Measurements from ENCODE around the gene SLC36A3. TPM values are rescaled to one million over a fixed set of nuclear protein-coding genes. Genes with fewer than 3 reads are reported as not detected.
A peak's percentile ranks its signal among the peaks of the same experiment; 100 is the strongest.

The SLC36A3 gene
- total and polyA plus RNA-seq, 4 donors: not detected

DNA sequence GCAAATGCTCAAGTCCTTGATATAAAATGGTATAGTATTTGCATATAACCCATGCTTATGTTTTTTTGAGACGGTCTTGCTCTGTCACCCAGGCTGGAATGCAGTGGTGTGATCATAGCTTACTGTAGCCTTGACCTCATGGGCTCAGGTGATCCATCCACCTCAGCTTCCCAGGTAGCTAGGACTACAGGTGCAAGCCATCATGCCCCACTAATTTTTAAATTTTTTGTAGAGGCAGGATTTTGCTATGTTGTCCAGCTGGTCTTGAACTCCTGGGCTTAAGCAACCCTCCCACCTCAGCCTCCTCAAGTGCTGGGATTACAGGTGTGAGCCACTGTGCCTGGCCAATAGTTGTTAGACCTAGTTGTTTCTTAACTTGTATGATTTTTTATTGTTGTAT, 17.3 kb downstream of the SLC36A3 start:
- WGBS (ENCODE audit: insufficient coverage): 60% methylated on average over 1 of the region's 1 CpG
- no peaks in the 10 kb centered on the region for H3K9me3 ChIP-seq (ENCODE audit: control insufficient read depth, insufficient read depth, low read length)
- no peak overlapping the region for H3K4me3 ChIP-seq (ENCODE audit: low read depth, low read length)
- no peaks in the 10 kb centered on the region for H3K27me3 ChIP-seq (ENCODE audit: control insufficient read depth, insufficient read depth, low read length)
- no peaks in the 10 kb centered on the region for H3K4me1 ChIP-seq (ENCODE audit: control insufficient read depth, insufficient read depth, low read length)
- no peak for DNase-seq (ENCODE audit: low read depth in 4 of 6, low spot score in 6 of 6)
- no peaks in the 10 kb centered on the region for H3K36me3 ChIP-seq (ENCODE audit: control insufficient read depth, insufficient read depth, low read length)
- H3K27ac ChIP-seq (ENCODE audit: low read depth, low read length): no peak overlapping the region

DNA sequence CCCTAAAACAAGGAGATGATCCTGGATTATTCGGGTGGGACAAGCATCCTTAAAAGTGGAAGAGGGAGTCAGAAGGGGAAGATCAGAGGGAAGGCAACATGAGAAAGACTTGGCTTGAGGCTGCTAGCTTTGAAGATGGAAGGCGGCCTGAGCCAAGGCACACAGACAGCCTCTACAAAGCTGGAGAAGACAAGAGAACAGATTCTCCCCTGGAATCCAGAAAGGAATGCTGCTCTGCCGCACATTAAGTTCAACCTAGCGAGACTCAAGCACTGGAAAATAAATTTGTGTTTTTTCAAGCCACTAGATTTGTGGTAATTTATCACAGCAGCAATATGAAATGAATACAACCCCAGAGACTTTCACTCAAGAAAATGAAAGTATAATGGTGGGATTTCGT, 17.9 kb downstream of the SLC36A3 start:
- H3K36me3 ChIP-seq (ENCODE audit: control insufficient read depth, insufficient read depth, low read length): no peaks in the 10 kb centered on the region
- H3K4me3 ChIP-seq (ENCODE audit: low read depth, low read length): no peak overlapping the region
- H3K4me1 ChIP-seq (ENCODE audit: control insufficient read depth, insufficient read depth, low read length): no peaks in the 10 kb centered on the region
- peak in 2 of 6 donors; percentile 17 to 64 for DNase-seq (ENCODE audit: low read depth in 4 of 6, low spot score in 6 of 6)
- H3K9me3 ChIP-seq (ENCODE audit: control insufficient read depth, insufficient read depth, low read length): no peaks in the 10 kb centered on the region
- WGBS (ENCODE audit: insufficient coverage): 75% methylated on average over 2 of the region's 5 CpGs
- no peak overlapping the region for H3K27ac ChIP-seq (ENCODE audit: low read depth, low read length)
- H3K27me3 ChIP-seq (ENCODE audit: control insufficient read depth, insufficient read depth, low read length): no peaks in the 10 kb centered on the region

GRCh38 chr5:151284392-151284967, 19.1 kb downstream of the SLC36A3 start:
- Histone ChIP-seq H3K4me3 (ENCODE audit: low read depth, low read length) (no peak overlapping the region), H3K4me1 (ENCODE audit: control insufficient read depth, insufficient read depth, low read length) (no peaks in the 10 kb centered on the region), H3K9me3 (ENCODE audit: control insufficient read depth, insufficient read depth, low read length) (no peaks in the 10 kb centered on the region), H3K27me3 (ENCODE audit: control insufficient read depth, insufficient read depth, low read length) (no peaks in the 10 kb centered on the region), H3K36me3 (ENCODE audit: control insufficient read depth, insufficient read depth, low read length) (no peaks in the 10 kb centered on the region), H3K27ac (ENCODE audit: low read depth, low read length) (no peak overlapping the region)
- DNase-seq (ENCODE audit: low read depth in 4 of 6, low spot score in 6 of 6): no peak
- WGBS (ENCODE audit: insufficient coverage): no CpG with 5 or more reads among the region's 8 CpGs

GRCh38 chr5:151283120-151283825, 20.3 kb downstream of the SLC36A3 start:
- Histone ChIP-seq H3K4me1 (ENCODE audit: control insufficient read depth, insufficient read depth, low read length) (no peaks in the 10 kb centered on the region), H3K27me3 (ENCODE audit: control insufficient read depth, insufficient read depth, low read length) (no peaks in the 10 kb centered on the region), H3K27ac (ENCODE audit: low read depth, low read length) (no peak overlapping the region), H3K9me3 (ENCODE audit: control insufficient read depth, insufficient read depth, low read length) (no peaks in the 10 kb centered on the region), H3K36me3 (ENCODE audit: control insufficient read depth, insufficient read depth, low read length) (no peaks in the 10 kb centered on the region), H3K4me3 (ENCODE audit: low read depth, low read length) (no peak overlapping the region)
- 64% methylated on average over 4 of the region's 4 CpGs for WGBS (ENCODE audit: insufficient coverage)
- DNase-seq (ENCODE audit: low read depth in 4 of 6, low spot score in 6 of 6): no peak

GRCh38 chr5:151281001-151281639, 22.4 kb downstream of the SLC36A3 start:
- no peak for DNase-seq (ENCODE audit: low read depth in 4 of 6, low spot score in 6 of 6)
- Histone ChIP-seq H3K9me3 (ENCODE audit: control insufficient read depth, insufficient read depth, low read length) (no peaks in the 10 kb centered on the region), H3K27ac (ENCODE audit: low read depth, low read length) (no peak overlapping the region), H3K4me3 (ENCODE audit: low read depth, low read length) (no peak overlapping the region), H3K27me3 (ENCODE audit: control insufficient read depth, insufficient read depth, low read length) (no peaks in the 10 kb centered on the region), H3K36me3 (ENCODE audit: control insufficient read depth, insufficient read depth, low read length) (no peaks in the 10 kb centered on the region), H3K4me1 (ENCODE audit: control insufficient read depth, insufficient read depth, low read length) (no peaks in the 10 kb centered on the region)
- 95% methylated on average over 12 of the region's 13 CpGs for WGBS (ENCODE audit: insufficient coverage)

GRCh38 chr5:151280443-151280842, 23.1 kb downstream of the SLC36A3 start:
- Histone ChIP-seq H3K27me3 (ENCODE audit: control insufficient read depth, insufficient read depth, low read length) (no peaks in the 10 kb centered on the region), H3K27ac (ENCODE audit: low read depth, low read length) (no peak overlapping the region), H3K4me3 (ENCODE audit: low read depth, low read length) (no peak overlapping the region), H3K4me1 (ENCODE audit: control insufficient read depth, insufficient read depth, low read length) (no peaks in the 10 kb centered on the region), H3K9me3 (ENCODE audit: control insufficient read depth, insufficient read depth, low read length) (no peaks in the 10 kb centered on the region), H3K36me3 (ENCODE audit: control insufficient read depth, insufficient read depth, low read length) (no peaks in the 10 kb centered on the region)
- no CpG with 5 or more reads among the region's 2 CpGs for WGBS (ENCODE audit: insufficient coverage)
- no peak for DNase-seq (ENCODE audit: low read depth in 4 of 6, low spot score in 6 of 6)

GRCh38 chr5:151278845-151279244, 24.7 kb downstream of the SLC36A3 start:
- H3K4me3 ChIP-seq (ENCODE audit: low read depth, low read length): no peak overlapping the region
- H3K36me3 ChIP-seq (ENCODE audit: control insufficient read depth, insufficient read depth, low read length): no peaks in the 10 kb centered on the region
- WGBS (ENCODE audit: insufficient coverage): 100% methylated on average over 2 of the region's 5 CpGs
- H3K27ac ChIP-seq (ENCODE audit: low read depth, low read length): no peak overlapping the region
- no peak for DNase-seq (ENCODE audit: low read depth in 4 of 6, low spot score in 6 of 6)
- no peaks in the 10 kb centered on the region for H3K4me1 ChIP-seq (ENCODE audit: control insufficient read depth, insufficient read depth, low read length)
- no peaks in the 10 kb centered on the region for H3K9me3 ChIP-seq (ENCODE audit: control insufficient read depth, insufficient read depth, low read length)
- no peaks in the 10 kb centered on the region for H3K27me3 ChIP-seq (ENCODE audit: control insufficient read depth, insufficient read depth, low read length)

DNA sequence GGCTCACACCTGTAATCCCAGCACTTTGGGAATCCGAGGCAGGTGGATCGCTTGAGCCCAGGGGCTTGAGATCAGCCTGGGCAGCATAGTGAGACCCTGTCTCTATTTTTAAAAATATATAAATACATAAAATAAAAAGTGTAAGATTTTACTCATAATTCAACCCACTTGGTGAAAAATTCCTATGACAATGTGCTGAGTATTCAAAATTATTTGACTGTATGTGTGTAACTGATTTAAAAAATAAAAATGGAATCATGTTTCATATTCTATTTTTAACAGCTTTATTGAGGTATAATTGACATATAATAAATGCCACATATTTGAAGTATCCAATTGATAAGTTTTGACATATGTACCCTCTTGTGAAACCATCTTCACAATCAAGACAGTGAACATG, 27.8 kb downstream of the SLC36A3 start:
- WGBS (ENCODE audit: insufficient coverage): no CpG with 5 or more reads among the region's 2 CpGs
- no peak overlapping the region for H3K4me3 ChIP-seq (ENCODE audit: low read depth, low read length)

DNA sequence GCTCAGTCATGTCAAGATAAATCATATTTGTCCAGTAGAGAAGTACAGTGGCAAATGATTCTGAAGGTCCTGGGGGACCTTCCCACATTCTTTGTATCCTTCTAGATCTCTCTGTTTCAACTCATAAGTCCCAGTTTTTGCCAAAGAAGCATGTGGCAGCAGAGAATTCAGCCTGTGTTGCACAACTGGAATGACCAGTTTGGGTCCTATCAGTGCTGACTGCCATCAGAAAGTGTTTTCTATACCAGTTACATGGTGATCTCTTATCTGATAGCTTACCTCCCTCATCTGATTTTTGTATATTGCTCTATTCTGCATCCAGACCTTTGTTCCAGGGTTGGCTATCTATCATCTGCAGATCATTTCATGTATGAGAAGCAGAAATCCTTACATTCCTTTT, 28.9 kb downstream of the SLC36A3 start:
- no peak overlapping the region for H3K27ac ChIP-seq (ENCODE audit: low read depth, low read length)
- H3K9me3 ChIP-seq (ENCODE audit: control insufficient read depth, insufficient read depth, low read length): no peaks in the 10 kb centered on the region
- no peaks in the 10 kb centered on the region for H3K4me1 ChIP-seq (ENCODE audit: control insufficient read depth, insufficient read depth, low read length)
- no peak overlapping the region for H3K4me3 ChIP-seq (ENCODE audit: low read depth, low read length)
- no peaks in the 10 kb centered on the region for H3K27me3 ChIP-seq (ENCODE audit: control insufficient read depth, insufficient read depth, low read length)
- DNase-seq (ENCODE audit: low read depth in 4 of 6, low spot score in 6 of 6): no peak
- no peaks in the 10 kb centered on the region for H3K36me3 ChIP-seq (ENCODE audit: control insufficient read depth, insufficient read depth, low read length)

More for the DNA sequence above, 27.8 kb downstream of the SLC36A3 start:
- Histone ChIP-seq H3K27ac (ENCODE audit: low read depth, low read length) (no peak overlapping the region), H3K36me3 (ENCODE audit: control insufficient read depth, insufficient read depth, low read length) (no peaks in the 10 kb centered on the region), H3K4me1 (ENCODE audit: control insufficient read depth, insufficient read depth, low read length) (no peaks in the 10 kb centered on the region), H3K27me3 (ENCODE audit: control insufficient read depth, insufficient read depth, low read length) (no peaks in the 10 kb centered on the region), H3K9me3 (ENCODE audit: control insufficient read depth, insufficient read depth, low read length) (no peaks in the 10 kb centered on the region)
- no peak for DNase-seq (ENCODE audit: low read depth in 4 of 6, low spot score in 6 of 6)

GRCh38 chr5:151271336-151271735, 32.2 kb downstream of the SLC36A3 start:
- Histone ChIP-seq H3K9me3 (ENCODE audit: control insufficient read depth, insufficient read depth, low read length) (no peaks in the 10 kb centered on the region), H3K4me1 (ENCODE audit: control insufficient read depth, insufficient read depth, low read length) (no peaks in the 10 kb centered on the region), H3K36me3 (ENCODE audit: control insufficient read depth, insufficient read depth, low read length) (peaks cover 5% of the 10 kb centered on the region), H3K4me3 (ENCODE audit: low read depth, low read length) (no peak overlapping the region), H3K27me3 (ENCODE audit: control insufficient read depth, insufficient read depth, low read length) (no peaks in the 10 kb centered on the region), H3K27ac (ENCODE audit: low read depth, low read length) (no peak overlapping the region)
- DNase-seq (ENCODE audit: low read depth in 4 of 6, low spot score in 6 of 6): no peak

Measured in spinal cord (tissue), 10 donors.